Duodenal mucosa (tissue), 2 donors: ENCODE data around the gene ATP11A.

Experiments used
- H3K27ac ChIP-seq: one replicate; pipeline ENCODE4 v1.7.0; 2013; ENCODE audit warnings: low read depth, low read length
- H3K27me3 ChIP-seq, 2 donors: one replicate each; pipeline ENCODE4 v1.7.0; 2013; ENCODE audit warnings: low read length in 2 of 2, control low read depth in 1 of 2; ENCODE audit not compliant: insufficient read depth in 2 of 2, control insufficient read depth in 1 of 2
- H3K36me3 ChIP-seq, 2 donors: one replicate each; pipeline ENCODE4 v1.7.0; 2013; ENCODE audit warnings: low read length in 2 of 2, control low read depth in 1 of 2; ENCODE audit not compliant: insufficient read depth in 2 of 2, control insufficient read depth in 1 of 2
- H3K4me1 ChIP-seq, 2 donors: one replicate each; pipeline ENCODE4 v1.7.0; 2013; ENCODE audit warnings: low read length in 2 of 2, control low read depth in 1 of 2; ENCODE audit not compliant: insufficient read depth in 2 of 2, control insufficient read depth in 1 of 2
- H3K4me3 ChIP-seq, 2 donors: one replicate each; pipeline ENCODE4 v1.7.0; 2013; ENCODE audit warnings: low read length in 2 of 2, low read depth in 1 of 2
- H3K9ac ChIP-seq, 2 donors: one replicate each; pipeline ENCODE4 v1.7.0; 2013; ENCODE audit warnings: low read length in 2 of 2, low read depth in 1 of 2
- H3K9me3 ChIP-seq, 2 donors: one replicate each; pipeline ENCODE4 v1.7.0; 2013; ENCODE audit warnings: low read length in 2 of 2, control low read depth in 1 of 2; ENCODE audit not compliant: control insufficient read depth in 1 of 2

Gene ATP11A

DNA sequence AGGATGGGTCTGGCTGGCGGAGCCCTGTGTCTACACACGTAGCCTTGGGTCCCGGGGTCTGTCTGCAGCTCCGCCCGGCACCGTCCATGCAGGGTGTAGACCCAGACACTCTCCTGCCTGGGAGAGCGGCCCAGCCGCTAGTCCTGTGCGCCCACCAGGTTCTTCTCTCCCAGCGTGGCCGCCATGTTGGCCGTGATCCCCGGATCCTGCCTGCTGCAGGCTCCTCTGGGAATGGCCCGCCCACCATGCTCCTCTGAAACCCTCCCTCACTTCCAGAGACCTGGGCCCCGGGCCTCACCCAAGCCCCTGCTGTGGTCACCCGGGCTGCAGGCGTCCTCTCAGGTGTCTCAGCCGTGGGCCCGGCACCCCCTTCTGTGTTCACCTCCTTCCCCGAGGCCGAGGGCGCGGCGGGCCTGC lies 221.5 kb downstream of the ATP11A start:
- no peak overlapping the region for H3K27ac ChIP-seq
- H3K27me3 ChIP-seq = peaks cover 0 to 3% of the 10 kb centered on the region in 2 donors
- no peak overlapping the region for H3K9ac ChIP-seq
- peaks cover 5 to 9% of the 10 kb centered on the region in 2 donors for H3K4me1 ChIP-seq
- no peaks in the 10 kb centered on the region for H3K9me3 ChIP-seq
- no peak overlapping the region for H3K4me3 ChIP-seq
- H3K36me3 ChIP-seq = no peaks in the 10 kb centered on the region

DNA sequence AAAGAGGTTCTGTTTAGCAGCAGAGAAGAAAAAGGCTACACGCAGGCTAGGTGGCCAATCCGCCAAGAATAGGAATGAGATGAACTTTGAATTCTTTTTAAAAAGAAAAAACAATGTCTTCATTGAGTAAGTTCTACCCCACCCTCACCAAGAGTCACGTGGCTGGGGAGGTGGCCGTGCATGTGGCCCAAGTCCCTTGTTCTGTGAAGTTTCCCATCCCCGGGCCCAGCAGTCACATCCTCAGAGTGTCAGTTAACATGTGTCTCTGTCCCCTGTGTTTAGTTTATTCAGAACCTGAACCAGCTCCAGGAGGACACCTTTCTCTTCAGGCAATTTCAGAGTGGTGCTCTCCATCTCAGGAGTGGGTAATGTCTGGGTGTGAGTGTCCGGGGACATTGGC lies 222.0 kb downstream of the ATP11A start:
- Histone ChIP-seq H3K27ac (no peak overlapping the region), H3K27me3 (peaks cover 0 to 3% of the 10 kb centered on the region in 2 donors), H3K4me3 (no peak overlapping the region), H3K9ac (no peak overlapping the region), H3K36me3 (no peaks in the 10 kb centered on the region), H3K4me1 (peaks cover 3 to 7% of the 10 kb centered on the region in 2 donors), H3K9me3 (no peaks in the 10 kb centered on the region)

DNA sequence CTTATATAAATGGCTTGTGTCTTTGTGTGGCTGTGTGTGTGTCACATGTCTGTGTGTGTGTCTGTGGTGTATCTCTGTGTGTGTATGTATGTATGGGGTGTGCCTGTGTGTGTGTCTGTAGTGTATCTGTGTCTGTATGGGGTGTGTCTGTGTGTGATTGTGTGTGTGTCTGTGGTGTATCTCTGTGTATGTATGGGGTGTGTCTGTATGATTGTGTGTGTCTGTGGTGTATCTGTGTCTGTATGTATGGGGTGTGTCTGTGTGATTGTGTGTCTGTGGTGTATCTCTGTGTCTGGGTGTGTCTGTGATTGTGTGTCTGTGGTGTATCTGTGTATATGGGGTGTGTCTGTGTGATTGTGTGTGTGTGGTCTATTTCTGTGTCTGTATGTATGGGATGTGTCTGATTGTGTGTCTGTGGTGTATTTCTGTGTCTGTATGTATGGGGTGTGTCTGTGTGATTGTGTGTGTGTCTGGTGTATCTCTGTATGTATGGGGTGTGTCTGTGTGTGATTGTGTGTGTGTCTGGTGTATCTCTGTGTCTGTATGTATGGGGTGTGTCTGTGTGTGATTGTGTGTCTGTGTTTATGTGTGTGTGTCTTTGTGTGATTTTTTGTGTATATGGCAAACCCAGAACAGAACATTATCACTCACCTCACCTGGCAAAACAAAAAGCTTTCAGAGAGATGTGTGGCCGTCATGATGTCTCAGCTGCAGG lies 223.0 kb downstream of the ATP11A start:
- no peak overlapping the region for H3K9ac ChIP-seq
- no peaks in the 10 kb centered on the region for H3K36me3 ChIP-seq
- no peaks in the 10 kb centered on the region for H3K9me3 ChIP-seq
- H3K4me1 ChIP-seq = peaks cover 2 to 3% of the 10 kb centered on the region in 2 donors
- peaks cover 0 to 3% of the 10 kb centered on the region in 2 donors for H3K27me3 ChIP-seq
- no peak overlapping the region for H3K4me3 ChIP-seq
- H3K27ac ChIP-seq = no peak overlapping the region

DNA sequence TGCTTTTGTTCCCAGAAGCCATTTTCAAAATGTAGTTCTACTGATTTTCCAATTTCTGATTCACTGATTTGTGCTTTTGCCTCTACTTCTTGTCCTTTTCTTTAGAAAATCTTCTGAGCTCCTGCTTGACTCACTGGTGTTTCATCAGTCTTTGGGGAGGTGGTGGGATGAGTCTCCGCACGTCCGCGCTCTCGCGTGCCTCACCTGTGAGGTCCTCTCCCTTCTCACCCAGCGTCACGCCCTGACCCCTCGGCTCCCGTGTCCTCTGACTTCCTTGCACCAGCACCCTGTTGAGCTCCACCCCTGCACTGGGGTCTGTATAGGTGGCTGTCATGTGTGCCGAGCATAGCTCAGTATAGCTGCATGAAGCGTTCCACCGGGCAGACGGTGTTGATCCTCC lies 226.5 kb downstream of the ATP11A start:
- H3K27me3 ChIP-seq = peaks cover 0 to 3% of the 10 kb centered on the region in 2 donors
- no peak overlapping the region for H3K4me3 ChIP-seq
- H3K36me3 ChIP-seq = no peaks in the 10 kb centered on the region
- H3K9me3 ChIP-seq = no peaks in the 10 kb centered on the region
- no peak overlapping the region for H3K27ac ChIP-seq
- H3K4me1 ChIP-seq = peaks cover 4 to 8% of the 10 kb centered on the region in 2 donors
- no peak overlapping the region for H3K9ac ChIP-seq

DNA sequence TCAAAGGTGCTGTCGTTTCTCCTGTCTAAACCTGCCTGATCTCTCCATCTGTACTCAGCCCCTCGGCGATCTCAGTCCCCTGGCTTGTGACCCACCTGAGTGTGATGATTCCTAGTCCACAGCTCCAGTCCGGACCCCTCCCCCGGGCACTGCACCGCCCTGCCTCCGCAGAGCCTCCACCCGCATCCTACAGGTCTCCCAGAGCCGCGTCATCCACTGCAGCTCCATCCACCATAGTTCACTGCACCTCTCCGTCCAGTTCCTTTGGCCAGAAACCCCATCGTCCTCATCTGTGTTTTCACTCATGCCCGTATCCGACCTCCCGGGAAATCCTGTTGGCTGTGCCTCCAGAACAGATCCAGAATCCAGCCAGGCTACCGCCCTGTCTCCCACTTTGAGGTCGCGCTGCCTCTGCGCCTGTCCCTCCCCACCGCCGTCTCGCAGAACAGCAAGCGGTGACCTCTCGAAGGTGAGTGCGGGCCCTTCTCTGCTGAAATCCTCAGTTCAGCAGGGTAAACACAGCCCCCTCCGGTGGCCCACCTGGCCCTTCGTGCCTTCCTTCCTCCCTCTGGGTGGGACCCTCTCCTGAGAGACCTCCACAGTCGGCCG lies 227.3 kb downstream of the ATP11A start:
- H3K4me3 ChIP-seq = no peak overlapping the region
- peaks cover 0 to 3% of the 10 kb centered on the region in 2 donors for H3K27me3 ChIP-seq
- H3K4me1 ChIP-seq = peaks cover 4 to 8% of the 10 kb centered on the region in 2 donors
- H3K27ac ChIP-seq = no peak overlapping the region
- no peak overlapping the region for H3K9ac ChIP-seq
- H3K36me3 ChIP-seq = no peaks in the 10 kb centered on the region
- no peaks in the 10 kb centered on the region for H3K9me3 ChIP-seq

DNA sequence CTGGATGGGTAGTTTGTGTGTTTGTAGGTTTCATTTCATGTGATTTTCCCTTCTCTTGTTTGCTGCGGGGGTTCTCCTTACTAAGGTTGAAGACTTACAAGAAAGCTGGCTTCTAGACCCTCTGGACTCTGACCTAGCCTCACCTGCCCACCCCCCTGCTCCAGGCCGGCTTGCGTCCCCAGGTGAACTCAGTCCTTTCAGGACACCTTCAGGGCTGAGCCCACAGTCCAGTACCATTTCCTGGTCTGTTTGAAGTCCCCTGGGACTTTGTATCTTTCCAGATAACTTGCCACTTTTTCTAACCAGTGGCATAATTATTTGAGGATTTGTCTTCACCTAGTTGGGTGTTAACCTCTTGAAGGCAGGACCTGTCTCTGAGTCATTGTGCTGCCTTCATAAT lies 227.9 kb downstream of the ATP11A start:
- no peaks in the 10 kb centered on the region for H3K36me3 ChIP-seq
- no peaks in the 10 kb centered on the region for H3K9me3 ChIP-seq
- H3K27me3 ChIP-seq = peaks cover 0 to 2% of the 10 kb centered on the region in 2 donors
- peaks cover 4 to 8% of the 10 kb centered on the region in 2 donors for H3K4me1 ChIP-seq
- no peak overlapping the region for H3K9ac ChIP-seq
- no peak overlapping the region for H3K27ac ChIP-seq
- H3K4me3 ChIP-seq = no peak overlapping the region

DNA sequence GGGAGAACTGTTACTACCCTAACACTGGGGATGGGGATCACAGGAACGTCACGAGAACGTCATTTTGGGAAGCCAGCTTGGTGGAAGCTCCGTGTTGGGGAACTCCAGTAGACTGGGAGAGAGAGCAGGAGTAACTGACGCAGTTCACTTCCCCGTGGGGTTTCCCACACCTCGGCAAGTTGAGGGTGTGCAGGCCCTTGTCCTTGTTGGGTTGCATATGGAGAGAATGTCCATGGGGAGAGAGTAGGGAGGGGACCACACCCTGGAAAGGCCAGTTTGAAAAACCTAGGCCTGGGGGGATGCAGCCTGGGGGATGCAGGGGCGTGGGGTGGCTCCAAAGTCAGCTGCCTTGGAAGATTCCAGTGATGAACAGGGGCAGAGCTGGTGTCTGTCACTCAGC lies 228.4 kb downstream of the ATP11A start:
- no peak overlapping the region for H3K27ac ChIP-seq
- H3K9ac ChIP-seq = no peak overlapping the region
- no peak overlapping the region for H3K4me3 ChIP-seq
- H3K4me1 ChIP-seq = peaks cover 4 to 8% of the 10 kb centered on the region in 2 donors
- H3K36me3 ChIP-seq = no peaks in the 10 kb centered on the region
- no peaks in the 10 kb centered on the region for H3K9me3 ChIP-seq
- H3K27me3 ChIP-seq = no peaks in the 10 kb centered on the region

DNA sequence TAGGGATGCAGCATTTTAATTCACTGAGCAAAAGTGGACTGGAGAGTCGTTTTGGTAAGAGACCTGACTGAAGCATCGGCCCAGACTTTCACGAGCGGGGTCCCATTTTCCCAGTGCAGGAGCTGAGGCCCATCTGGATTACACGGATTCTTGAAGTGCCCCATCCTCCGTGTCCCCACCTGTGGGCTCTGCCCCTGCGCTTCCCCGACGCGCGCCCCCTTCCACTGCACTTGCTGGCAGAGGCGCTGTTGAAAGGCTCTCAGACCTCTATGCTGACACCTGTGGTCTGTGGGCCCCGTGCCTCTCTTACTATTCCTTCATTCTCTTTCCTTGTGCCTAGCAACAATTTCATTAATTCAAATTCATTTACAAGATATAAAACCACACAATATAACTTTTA lies 228.9 kb downstream of the ATP11A start:
- Histone ChIP-seq H3K9me3 (no peaks in the 10 kb centered on the region), H3K4me1 (peaks cover 4 to 8% of the 10 kb centered on the region in 2 donors), H3K4me3 (no peak overlapping the region), H3K9ac (no peak overlapping the region), H3K27me3 (no peaks in the 10 kb centered on the region), H3K36me3 (no peaks in the 10 kb centered on the region), H3K27ac (no peak overlapping the region)

DNA sequence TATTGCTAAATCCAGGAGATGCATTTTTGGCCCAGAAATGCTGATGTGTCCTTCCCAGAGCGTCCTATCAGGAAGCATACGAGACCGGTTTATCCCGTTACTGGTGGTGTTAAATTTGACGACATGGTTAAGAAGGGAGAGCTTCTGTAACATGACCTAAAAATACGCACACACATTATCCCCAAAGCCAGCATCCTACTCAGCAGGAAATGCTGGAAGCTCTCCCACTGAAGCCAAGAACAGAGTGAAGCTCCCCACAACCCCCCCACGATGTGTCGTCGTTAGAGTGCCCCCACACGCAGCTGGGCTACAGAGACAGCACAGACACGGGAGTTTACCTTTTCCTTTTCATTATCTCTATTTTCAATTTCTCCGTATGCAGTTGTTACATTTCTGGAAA lies 234.1 kb downstream of the ATP11A start:
- Histone ChIP-seq H3K4me1 (peaks cover 6% of the 10 kb centered on the region in 2 donors), H3K9me3 (no peaks in the 10 kb centered on the region), H3K27ac (no peak overlapping the region), H3K4me3 (no peak overlapping the region), H3K27me3 (no peaks in the 10 kb centered on the region), H3K9ac (no peak overlapping the region), H3K36me3 (no peaks in the 10 kb centered on the region)

DNA sequence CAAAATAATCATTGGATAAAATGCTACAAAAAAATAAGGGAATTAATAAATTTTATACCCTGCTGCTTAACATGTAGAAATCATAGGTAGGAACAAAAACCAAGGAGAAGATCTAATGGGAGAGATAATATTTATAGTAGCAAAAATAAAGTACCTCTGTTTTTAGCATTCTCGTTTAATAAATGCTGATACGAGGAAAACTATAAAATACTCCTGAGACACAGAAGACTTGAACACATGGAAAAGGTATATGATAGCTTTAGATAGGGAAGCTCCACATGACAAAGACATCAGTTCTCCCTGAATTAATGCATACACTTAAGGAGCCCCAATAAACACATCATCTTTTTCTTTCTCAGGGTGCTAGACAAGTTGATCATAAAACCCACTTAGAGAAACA lies 234.5 kb downstream of the ATP11A start:
- Histone ChIP-seq H3K27me3 (no peaks in the 10 kb centered on the region), H3K27ac (no peak overlapping the region), H3K9ac (no peak overlapping the region), H3K36me3 (no peaks in the 10 kb centered on the region), H3K4me1 (peaks cover 10% of the 10 kb centered on the region in 2 donors), H3K9me3 (no peaks in the 10 kb centered on the region), H3K4me3 (no peak overlapping the region)
